HEK293T (cell line): ENCODE measurements around the gene INSIG2.

Experiments used
- BHLHE40 ChIP-seq: fragments of 450-650 bp; IDR thresholded peaks from 2 replicates; pipeline ENCODE4 v1.6.1; 2016; ENCODE audit warnings: mild to moderate bottlenecking, moderate library complexity, borderline replicate concordance
- FOXM1 ChIP-seq: fragments of 450-650 bp; IDR thresholded peaks from 2 replicates; pipeline ENCODE4 v1.6.1; 2017; ENCODE audit warnings: mild to moderate bottlenecking, borderline replicate concordance
- L3MBTL2 ChIP-seq: fragments of 450-650 bp; conservative IDR thresholded peaks from 2 replicates; pipeline ENCODE4 v1.6.1; 2016; ENCODE audit warnings: mild to moderate bottlenecking
- SUZ12 ChIP-seq: fragments of 450-650 bp; IDR thresholded peaks from 2 replicates; pipeline ENCODE4 v1.6.1; 2016; ENCODE audit warnings: mild to moderate bottlenecking
- TARDBP ChIP-seq: fragments of 450-650 bp; IDR thresholded peaks from 2 replicates; pipeline ENCODE4 v1.6.1; 2016
- TF ChIP-seq, protein P1 (sequence below): fragments of 450-650 bp; IDR thresholded peaks from 2 replicates; pipeline ENCODE4 v1.6.1; 2016

DNA sequence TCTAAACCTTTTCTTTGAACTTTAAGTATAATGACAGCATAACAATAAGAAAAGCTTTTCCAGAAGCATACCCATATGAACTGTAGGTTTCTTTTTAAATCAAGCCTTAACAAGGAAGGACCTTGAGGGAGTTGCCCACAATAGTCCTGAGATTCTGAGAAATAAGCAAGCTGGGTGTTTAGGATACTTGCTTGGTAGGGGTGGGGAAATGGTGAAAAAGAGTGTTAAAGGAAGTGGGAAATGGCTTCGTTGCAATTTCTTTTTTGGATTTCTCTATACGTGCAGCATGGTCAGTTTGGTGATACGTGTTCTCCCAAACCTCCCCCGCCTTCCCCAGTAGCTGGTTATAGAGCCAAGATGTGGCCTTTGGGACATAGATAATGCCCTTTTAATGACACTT lies 17.2 kb downstream of the INSIG2 start:
- TF ChIP-seq, protein P1, sequence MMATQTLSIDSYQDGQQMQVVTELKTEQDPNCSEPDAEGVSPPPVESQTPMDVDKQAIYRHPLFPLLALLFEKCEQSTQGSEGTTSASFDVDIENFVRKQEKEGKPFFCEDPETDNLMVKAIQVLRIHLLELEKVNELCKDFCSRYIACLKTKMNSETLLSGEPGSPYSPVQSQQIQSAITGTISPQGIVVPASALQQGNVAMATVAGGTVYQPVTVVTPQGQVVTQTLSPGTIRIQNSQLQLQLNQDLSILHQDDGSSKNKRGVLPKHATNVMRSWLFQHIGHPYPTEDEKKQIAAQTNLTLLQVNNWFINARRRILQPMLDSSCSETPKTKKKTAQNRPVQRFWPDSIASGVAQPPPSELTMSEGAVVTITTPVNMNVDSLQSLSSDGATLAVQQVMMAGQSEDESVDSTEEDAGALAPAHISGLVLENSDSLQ: no peak
- TF ChIP-seq BHLHE40 (no peak), L3MBTL2 (no peak), FOXM1 (no peak), SUZ12 (no peak), TARDBP (no peak)
